NK-92 (cell line): ENCODE results near the gene CHST8.
"Not testable (repeated sequence)": the region's sequence is repeated elsewhere in the genome, so short reads cannot be mapped to it uniquely, and the experiment has no call there.

Source experiments
- DNase-seq: peaks from one replicate; lab custom pipeline; 2025; ENCODE audit not compliant: unreplicated experiment; lab: John Stamatoyannopoulos, UW

Gene CHST8

DNA sequence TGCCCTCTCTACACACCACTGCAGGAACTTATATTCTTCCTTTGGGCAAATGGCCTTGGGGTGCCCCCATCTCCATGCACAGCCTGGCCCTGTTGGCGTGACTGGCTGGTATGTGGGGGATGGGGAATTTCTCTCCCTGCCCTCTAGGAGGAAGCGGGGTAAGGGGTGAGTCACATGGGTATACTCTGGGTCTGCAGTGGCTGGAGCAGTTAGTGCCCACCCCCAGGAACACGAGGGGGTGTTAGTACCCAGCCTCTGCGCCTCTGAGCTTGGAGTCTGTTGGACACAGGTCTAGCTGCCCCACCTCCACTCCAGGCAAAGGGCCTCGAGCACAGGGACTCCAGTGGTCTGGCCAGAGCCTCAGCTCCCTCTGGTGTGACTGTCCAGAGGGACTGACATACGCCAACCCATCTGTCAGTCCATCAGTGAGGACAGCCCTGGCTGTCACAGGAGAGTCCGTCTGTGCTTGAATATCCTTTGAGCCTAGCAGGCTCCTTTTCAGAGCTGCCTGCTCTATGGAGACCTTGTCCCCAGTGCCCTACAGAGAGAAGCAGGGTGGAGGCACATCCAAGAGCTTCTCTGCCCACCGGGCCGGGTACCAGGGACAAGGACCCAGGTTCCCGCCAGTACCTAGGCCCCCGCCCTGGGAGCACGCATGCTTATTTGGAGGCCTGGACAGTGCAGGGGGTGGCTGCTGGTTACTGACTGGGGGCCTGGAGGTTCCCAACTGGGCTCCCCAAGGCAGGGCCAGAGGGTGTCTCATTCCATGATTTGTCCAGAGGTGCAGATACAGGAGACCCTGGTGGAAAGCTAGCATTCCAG lies 66.6 kb downstream of the CHST8 start:
- no peak for DNase-seq

DNA sequence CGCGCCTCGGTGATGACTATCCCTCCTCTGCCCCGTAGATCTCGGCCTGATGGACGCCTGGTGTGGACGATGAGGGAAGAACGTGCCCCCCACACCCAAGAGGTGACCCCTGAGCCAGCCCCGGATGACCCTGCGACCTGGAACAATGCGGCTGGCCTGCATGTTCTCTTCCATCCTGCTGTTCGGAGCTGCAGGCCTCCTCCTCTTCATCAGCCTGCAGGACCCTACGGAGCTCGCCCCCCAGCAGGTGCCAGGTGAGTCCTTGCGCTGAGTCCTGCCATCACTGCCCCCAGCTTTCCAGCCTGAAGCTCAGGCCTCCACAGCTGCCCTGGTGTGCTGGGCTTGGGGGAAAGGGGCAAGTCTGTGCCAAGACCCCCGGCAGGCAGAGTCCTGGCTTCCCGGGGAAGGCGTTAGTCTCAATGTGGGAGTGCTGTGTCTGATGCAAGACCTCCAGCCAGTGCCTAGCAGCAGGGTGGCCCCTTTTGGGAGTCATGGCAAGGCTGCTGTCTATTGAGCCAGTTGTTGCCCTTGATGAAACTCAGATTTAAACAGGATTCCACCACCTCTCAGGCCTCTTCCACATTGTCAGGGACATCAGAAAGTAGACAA lies 67.5 kb downstream of the CHST8 start:
- DNase-seq: no peak

DNA sequence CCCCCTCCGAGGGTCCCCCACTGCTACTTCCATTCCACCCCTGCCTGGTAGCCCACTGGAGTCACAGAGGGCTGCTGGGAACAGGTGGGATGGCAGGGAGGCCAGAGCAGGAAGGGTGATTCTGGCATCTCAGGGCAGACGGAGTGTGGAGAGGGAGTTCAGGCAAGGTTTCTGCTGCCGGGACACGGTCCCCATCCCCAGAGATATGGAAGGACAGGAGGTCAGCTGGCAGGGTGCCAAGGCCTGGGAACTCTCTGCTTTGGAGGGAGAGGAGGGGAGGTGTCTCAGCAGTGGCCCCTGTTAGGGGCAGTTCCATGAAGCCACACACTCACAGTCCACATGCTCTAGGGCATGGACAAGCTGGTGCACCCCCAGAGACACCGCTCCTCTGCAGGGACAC lies 68.1 kb downstream of the CHST8 start:
- DNase-seq: no peak

DNA sequence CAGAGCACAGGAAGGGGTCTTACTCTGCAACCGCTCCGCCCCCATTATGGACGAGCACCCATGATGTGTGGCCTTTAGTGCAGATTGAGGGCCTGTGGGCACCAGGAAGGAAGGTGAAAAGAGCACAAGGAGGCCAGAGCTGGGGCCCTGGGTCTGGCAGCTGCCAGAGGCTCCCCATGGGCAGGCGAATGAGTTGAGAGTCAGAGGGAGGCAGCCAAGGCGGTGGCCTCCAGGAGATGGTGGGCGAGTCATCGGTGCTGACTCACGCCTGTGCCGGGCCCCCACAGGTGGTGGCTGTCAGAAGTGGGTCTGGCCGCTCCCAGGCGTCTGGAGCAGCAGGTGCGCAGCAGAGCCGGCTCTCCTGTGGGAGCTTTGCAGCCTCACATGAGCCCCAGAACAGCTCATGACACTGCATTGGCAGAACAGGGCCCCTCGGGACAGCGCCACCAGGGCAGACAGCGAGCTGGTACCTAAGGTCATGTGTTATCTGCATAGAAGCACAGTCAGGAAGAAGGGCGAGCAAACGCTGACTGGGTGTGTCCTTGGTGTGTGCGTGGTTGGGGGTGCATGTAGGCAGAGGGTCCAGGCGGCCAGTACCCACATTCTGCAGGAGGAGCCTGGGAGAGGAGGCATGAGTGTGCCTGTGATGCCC lies 68.8 kb downstream of the CHST8 start:
- DNase-seq: no peak

DNA sequence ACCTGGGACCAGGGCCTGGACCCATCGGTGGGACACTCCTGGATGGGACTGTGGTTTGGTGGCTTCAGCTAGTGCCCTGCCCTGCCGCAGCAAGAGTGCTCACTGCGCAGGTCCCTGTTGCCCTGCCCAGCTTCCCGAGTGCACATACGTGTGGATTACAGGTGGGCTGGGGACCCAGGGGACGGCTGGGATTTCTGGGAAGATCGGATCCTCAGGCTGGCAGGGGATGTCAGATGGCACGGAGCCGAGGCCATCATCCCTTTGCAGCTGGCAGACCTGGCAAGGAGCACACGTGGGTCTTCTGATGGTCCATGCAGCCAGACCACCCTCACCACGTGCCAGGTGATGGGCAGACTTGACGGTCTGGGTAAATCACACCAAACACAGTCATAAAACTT lies 69.3 kb downstream of the CHST8 start:
- no peak for DNase-seq

DNA sequence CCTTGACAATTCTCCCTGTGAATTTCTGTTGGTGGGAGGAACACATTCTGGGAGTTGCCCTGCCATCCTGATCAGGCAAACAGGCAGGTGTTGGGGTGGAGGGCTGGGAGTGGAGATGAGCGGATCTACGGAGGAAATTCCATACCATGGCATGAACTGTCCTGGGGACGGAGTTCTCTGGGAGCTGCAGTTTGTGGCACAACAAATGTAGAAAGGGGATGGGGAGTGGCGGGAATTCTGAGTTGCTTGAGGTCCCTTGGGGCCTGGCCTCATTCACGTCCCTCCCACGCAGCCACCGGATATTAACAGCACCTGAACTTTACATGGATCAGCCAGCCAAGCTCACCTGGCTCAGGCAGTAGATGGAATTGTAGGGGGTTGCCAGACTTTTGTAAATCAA lies 70.0 kb downstream of the CHST8 start:
- no peak for DNase-seq

DNA sequence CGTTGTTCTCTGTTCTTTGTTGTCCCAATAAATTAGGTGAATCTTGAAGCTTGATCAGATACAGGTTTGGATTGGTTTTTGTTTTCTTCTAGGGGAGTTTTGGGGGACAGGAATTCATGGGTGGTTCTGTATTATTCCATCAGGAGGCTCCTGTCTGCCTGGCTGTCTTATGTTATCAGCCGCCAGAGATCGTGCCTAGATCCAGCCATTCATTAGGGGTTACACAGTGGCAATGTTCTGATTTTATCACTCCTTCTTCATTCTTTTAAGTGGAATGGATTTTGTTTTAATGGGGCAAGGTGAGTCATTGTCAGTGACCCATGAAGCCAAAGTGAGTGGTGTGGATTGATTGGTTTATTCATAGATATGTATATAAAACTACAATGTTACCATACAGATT lies 71.9 kb downstream of the CHST8 start:
- no peak for DNase-seq

DNA sequence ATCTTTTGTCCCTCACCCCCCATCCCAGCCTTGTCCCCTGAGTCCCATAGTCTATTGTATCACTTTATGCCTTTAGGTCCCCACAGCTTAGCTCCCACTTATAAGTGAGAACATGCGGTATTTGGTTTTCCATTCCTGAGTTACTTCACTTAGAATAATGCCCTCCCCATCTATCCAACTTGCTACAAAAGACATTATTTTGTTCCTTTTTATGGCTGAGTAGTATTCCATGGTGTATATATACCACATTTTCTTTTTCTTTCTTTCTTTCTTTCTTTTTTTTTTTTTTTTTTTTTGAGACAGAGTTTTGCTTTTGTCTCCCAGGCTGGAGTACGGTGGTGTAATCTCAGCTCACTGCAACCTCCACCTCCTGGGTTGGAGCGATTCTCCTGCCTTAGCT lies 73.8 kb downstream of the CHST8 start:
- not testable (repeated sequence) for DNase-seq

DNA sequence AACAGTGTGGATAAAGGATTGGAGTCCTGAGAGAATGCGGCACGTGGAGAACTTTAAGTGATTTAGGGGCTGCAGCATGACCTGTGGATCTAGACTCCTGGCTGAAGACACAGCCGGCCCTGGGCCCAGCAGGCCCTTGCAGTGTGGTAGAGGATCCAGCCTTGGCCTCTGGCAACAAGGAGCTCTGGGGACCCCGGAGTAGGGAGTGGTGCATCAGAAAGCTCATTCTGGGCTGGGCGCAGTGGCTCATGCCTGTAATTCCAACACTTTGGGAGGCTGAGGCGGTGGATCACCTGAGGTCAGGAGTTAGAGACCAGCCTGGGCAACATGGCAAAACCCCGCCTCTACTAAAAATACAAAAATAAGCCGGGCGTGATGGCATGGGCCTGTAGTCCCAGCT lies 76.0 kb downstream of the CHST8 start:
- DNase-seq: no peak

DNA sequence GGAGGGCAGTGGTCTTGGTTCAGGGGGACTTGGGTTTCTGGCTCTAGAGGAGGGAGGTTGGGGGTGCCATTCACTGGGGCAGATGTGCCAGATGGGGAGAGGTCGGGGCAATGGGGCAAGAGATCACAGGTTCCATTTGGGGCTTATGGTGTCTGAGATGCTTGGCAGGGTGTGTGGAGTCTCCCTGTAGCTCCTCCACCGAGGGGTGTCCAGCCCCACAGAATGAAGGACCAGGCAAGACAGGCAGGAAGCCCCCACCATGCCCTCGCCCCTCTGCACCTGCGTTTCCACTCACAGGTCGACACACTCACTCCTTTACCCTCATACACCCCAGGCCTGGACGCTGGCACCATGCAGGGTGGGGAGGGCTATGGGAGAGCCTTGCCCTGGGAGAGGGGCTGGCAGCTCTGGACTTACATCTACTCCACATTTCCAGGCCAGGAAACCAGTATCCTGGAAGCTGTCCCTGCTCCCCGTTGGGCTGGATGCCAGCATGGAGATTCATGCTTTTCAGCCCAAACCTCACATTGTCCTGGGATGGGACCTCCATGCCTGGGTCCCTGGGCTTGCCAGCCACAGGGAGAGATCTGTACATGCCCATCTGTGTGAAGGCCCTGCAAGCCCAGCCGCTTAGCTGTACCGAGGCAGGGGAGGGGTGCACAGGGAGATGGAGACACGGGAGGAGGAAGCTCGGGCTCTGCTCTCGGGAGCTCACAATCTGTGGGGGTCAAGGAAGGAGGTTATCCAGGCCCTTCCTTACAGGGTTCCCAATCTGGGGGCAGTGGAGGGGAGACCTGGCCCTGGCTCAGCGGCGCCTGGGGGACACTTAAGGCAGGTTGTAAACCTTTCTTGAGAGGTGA lies 77.1 kb downstream of the CHST8 start:
- DNase-seq: no peak

DNA sequence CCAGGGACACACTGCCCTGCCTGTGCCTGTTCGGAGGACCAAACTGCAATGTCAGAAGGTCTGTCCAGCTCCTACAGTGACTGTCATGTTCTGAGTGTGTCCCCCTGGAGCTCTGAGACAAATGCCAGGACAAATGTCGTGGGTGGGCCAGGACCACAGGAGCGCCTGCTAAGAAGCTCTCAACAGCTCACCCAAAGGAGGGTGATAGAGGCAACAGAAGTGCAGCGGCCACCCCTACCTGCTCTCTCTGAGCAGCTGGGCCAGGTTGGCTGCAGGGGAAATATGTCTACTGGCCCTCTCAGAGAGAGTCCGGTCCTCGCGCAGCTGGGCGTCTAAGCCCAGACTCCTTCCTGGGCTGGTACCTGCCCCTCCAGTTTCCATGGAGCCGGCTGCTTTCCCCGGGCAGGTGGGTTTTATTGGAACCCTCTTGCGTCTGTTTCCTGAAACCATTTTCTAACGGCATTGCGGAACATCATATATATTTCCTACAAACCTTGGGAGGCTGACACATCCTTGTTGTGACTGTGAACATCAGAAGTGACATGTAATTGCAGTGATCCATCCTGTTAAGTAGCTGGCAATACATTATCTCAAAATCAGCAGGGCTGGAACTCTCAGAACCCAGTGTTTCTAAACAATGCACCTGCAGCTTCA lies 78.1 kb downstream of the CHST8 start:
- DNase-seq: no peak

DNA sequence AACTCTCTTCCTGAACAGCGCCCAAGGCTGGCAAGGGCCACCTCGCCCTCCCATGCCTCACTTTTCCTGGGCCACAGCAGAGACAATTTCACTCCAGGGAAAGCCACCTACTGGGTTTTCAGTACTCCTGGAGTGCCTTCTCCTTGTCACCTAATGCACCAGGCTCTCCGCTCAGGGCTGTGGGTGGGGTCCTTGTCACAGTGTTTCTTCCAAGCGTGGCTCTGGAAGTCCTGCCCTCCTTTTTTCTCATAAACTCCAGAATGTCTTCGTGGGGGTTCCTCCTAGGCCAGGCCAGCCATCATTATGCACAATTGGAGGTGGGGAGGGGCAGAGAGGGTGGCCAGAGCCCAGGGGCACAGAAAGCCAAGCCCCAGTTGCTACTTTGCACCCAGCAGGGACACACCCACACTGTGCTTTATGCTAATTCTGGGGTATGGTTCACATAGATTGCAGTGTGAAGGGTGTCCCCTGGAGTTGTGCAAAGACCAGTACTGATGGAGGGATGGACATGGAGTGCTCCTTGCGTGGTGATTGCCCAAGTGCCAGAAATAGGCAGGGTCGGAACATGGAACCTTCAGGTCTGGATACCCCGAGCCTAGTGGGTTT lies 78.8 kb downstream of the CHST8 start:
- no peak for DNase-seq

DNA sequence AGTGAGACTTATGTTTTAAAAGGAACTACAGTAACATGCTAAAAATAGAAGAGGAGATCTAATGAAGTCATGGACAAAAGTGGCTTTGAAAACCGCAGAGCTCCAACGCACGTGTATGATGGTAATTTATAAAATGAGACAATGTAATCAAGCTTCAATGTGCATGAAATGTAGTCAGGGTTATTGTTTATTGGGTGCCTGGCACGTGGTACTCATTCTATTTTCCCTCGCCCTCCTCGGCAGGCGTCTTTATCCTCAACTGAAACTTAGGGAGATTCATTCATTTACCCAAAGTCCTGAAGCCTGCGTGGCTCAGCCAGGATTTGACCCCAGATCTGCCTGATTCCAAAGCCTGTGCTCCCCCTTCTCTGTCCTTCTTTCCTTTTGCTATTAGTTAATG lies 79.8 kb downstream of the CHST8 start:
- DNase-seq: no peak

DNA sequence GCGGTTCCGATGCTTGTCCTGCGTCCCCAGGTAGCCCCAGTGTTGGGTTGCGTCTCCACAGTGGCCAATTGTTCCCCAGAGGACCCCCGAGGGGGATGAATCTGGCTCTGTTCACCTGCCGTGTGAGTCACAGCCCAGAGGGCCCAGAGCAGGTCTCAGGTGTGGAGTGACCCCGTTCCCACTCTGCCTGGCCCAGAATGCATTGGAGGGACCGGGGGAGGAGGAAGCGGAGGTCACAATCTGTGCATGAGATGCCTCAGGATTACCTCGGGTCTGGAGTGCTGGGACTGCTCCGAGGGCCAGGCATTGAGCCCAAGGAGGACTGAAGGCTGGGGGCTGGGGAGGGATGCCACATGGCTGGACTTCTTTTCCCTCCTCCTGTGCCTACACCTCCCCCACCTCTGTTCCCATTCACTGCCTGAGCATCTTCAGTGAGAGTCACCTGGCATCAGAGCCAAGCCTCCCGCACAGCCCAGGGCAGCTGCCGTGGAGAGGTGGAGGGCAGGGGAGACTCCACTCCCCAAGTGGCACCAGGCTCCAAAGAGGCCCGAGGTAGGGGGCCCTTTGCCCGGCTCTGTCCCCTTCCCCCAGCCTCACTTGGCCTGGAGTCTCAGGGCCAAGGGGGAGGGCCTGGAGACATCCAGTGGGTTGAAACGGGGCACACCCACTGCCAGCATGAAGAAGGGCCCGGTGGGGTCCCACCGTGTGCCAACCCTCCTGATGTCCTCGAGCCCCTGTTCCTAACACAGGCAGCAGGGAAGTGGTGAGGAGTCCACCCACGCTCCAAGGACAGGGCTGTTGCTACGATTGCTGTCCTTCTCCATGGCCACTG lies 81.1 kb downstream of the CHST8 start:
- DNase-seq: no peak

DNA sequence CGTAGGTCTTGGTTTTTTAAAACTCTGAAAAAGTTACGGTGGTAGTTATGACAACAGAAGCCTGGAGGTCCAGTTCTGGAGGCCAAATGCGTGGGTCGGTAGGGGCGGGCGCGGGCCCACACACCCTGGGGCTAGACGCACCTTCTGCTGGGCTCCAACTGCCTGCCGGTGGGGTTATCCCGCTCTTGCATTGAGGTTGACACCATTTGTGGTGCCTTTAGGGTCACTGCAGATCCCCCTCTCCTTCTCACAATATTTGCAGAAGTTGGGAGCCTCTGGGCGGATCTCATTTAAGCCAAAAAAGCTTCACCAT lies 81.6 kb downstream of the CHST8 start:
- no peak for DNase-seq

DNA sequence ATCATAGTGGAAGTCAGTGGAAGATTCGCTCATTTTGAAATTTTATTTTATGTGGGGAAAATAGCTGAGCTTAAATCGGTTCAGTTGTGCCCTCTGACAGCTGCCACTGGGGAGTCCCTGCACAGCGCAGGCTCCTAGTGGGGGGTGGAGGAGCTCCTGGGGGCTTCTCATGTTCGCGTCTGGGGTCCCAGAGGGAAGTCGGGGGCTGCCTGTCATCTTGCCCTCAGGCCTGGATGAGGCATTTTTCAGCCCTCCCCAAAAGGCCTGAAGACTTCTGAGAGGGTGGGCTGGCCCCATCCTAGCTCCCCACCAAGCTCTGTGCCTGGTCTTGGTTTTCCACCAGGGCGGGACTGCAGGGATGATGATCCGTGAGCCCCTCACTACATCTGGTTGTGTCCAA lies 82.1 kb downstream of the CHST8 start:
- no peak for DNase-seq

DNA sequence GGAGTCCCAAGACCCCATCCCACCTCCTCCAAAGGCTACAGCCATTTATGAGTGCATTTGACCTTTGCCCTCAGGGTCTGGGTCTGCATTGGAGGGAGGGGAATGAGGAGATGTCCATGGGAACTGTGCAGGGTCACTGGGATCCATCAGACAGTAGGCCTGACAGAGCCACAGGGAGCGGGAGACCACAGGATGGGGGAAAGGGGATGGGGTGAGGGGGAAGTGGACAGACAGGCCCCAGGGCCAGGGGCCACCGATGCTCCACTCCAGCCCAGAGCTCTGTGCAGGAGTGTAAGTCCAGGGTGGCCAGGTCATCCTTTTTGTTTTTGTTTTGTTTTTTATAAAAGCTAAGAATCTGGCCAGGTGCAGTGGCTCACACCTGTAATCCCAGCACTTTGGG lies 82.5 kb downstream of the CHST8 start:
- DNase-seq: no peak

DNA sequence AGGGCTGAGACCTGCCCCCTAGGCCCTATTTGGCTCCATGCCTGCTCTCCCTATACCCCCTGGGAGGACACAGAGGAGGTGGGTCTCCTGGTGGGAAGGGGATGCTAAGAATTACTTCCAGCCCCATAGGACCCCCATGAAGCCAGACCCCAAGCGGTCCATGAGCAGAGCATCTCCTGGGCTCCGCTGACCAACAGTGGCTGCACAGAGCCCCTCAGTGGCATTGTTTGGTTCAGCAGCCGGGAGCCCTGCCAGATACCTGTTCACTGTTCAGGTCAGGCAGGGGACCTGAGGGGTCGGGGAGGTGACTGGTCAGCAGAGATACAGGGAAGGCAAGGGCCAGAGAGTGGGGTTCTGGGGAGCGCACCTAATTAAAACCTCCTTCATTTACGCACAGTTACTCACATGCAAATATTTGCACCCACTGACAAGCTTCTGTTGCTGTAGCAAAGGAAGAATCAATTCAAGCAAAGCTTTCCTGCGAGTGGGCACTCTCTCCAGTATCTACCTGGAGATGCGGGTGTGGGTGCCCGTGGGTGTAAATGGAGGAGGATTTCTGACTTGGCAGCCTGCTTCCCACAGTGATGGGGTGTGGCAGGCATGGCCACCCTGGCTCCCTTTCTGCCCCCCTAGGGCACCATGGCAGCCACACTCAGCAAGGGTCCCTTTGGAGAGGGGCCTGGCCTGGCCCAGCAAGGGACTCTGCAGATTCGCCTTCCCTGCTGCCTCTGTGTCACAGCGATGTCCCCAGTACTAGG lies 83.5 kb downstream of the CHST8 start:
- no peak for DNase-seq

DNA sequence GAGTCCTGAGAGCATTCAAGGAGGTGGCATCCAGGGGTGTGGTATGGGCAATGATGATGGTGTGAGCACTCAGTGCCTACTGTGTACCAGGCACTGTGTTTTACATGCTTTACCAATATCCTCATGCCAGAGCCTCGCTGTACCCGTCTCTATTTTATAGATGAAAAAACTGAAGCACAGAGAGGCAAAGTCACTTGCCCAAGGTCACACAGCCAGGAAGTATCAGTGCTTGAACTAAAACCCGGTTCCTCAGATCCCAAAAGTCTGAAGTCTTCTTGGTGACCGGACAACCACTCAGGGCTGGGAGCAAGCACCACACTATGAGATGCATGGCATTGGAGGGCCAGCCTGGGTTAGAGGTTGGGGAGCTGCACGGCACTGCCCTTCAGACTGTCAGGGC lies 84.1 kb downstream of the CHST8 start:
- DNase-seq: no peak
